ACC112 (cell line): ENCODE results near the gene PTPRM.

ENCODE experiments used
- H2AFZ ChIP-seq: fragments of 200-600 bp; sonication (generic); one replicate; pipeline ENCODE4 v1.6.0; 2017; ENCODE audit warnings: antibody characterized with exemption, low read length; ENCODE audit not compliant: unreplicated experiment
- H3K27ac ChIP-seq: fragments of 200-600 bp; sonication (generic); 2 replicates; pipeline ENCODE4 v1.5.1; 2014; ENCODE audit warnings: low read depth, mild to moderate bottlenecking, antibody characterized with exemption, low read length, moderate library complexity
- H3K27me3 ChIP-seq: fragments of 200-600 bp; sonication (generic); 2 replicates; pipeline ENCODE4 v1.6.1; 2014; ENCODE audit warnings: mild to moderate bottlenecking, antibody characterized with exemption, low read length, moderate library complexity, mixed read lengths; ENCODE audit not compliant: insufficient read depth
- H3K36me3 ChIP-seq: fragments of 200-600 bp; sonication (generic); 2 replicates; pipeline ENCODE4 v1.6.1; 2016; ENCODE audit warnings: mild to moderate bottlenecking, antibody characterized with exemption, low read length, moderate library complexity, mixed read lengths; ENCODE audit not compliant: insufficient read depth
- H3K4me1 ChIP-seq: fragments of 200-600 bp; sonication (generic); one replicate; pipeline ENCODE4 v1.6.1; 2016; ENCODE audit warnings: low read length, mixed read lengths; ENCODE audit not compliant: insufficient read depth, unreplicated experiment, control insufficient read depth
- H3K4me3 ChIP-seq: fragments of 200-600 bp; sonication (generic); 2 replicates; pipeline ENCODE4 v1.5.1; 2014; ENCODE audit warnings: mild to moderate bottlenecking, low read depth, low read length
- H3K79me2 ChIP-seq: fragments of 200-600 bp; sonication (generic); one replicate; pipeline ENCODE4 v1.6.0; 2016; ENCODE audit warnings: low read length; ENCODE audit not compliant: control insufficient read depth, unreplicated experiment, insufficient read depth

The PTPRM gene

GRCh38 chr18:7544686-7545085 lies 22.4 kb upstream of the PTPRM start:
- no peak overlapping the region for H3K4me3 ChIP-seq
- H3K27ac ChIP-seq: no peak overlapping the region
- H3K27me3 ChIP-seq: no peaks in the 10 kb centered on the region
- H3K4me1 ChIP-seq: peaks cover 5% of the 10 kb centered on the region
- H3K79me2 ChIP-seq: no peaks in the 10 kb centered on the region
- no peaks in the 10 kb centered on the region for H3K36me3 ChIP-seq
- no peak overlapping the region for H2AFZ ChIP-seq

- no peaks in the 10 kb centered on the region for H3K36me3 ChIP-seq
- H2AFZ ChIP-seq: no peak overlapping the region
- H3K4me3 ChIP-seq: no peak overlapping the region
- H3K27me3 ChIP-seq: no peaks in the 10 kb centered on the region
- H3K4me1 ChIP-seq: peaks cover 5% of the 10 kb centered on the region
- no peaks in the 10 kb centered on the region for H3K79me2 ChIP-seq
- no peak overlapping the region for H3K27ac ChIP-seq
These were observed 21.4 kb upstream of the PTPRM start for GRCh38 chr18:7545734-7546133.

- H3K4me1 ChIP-seq: peaks cover 5% of the 10 kb centered on the region
- H3K36me3 ChIP-seq: no peaks in the 10 kb centered on the region
- no peak overlapping the region for H2AFZ ChIP-seq
These were observed 18.9 kb upstream of the PTPRM start for GRCh38 chr18:7548221-7548620.

GRCh38 chr18:7548721-7549120 lies 18.4 kb upstream of the PTPRM start:
- H3K27me3 ChIP-seq: no peaks in the 10 kb centered on the region
- H3K36me3 ChIP-seq: no peaks in the 10 kb centered on the region
- H3K27ac ChIP-seq: no peak overlapping the region
- no peak overlapping the region for H3K4me3 ChIP-seq
- no peak overlapping the region for H2AFZ ChIP-seq
- no peaks in the 10 kb centered on the region for H3K79me2 ChIP-seq
- H3K4me1 ChIP-seq: peaks cover 5% of the 10 kb centered on the region

More at GRCh38 chr18:7548221-7548620, 18.9 kb upstream of the PTPRM start:
- Histone ChIP-seq H3K27me3 (no peaks in the 10 kb centered on the region), H3K4me3 (no peak overlapping the region), H3K27ac (no peak overlapping the region), H3K79me2 (no peaks in the 10 kb centered on the region)

GRCh38 chr18:7557973-7558372 lies 9.1 kb upstream of the PTPRM start:
- Histone ChIP-seq H3K36me3 (no peaks in the 10 kb centered on the region), H3K27me3 (no peaks in the 10 kb centered on the region), H3K79me2 (no peaks in the 10 kb centered on the region), H3K27ac (no peak overlapping the region), H2AFZ (no peak overlapping the region), H3K4me1 (peaks cover 4% of the 10 kb centered on the region), H3K4me3 (no peak overlapping the region)

GRCh38 chr18:7558769-7559168 lies 8.3 kb upstream of the PTPRM start:
- H2AFZ ChIP-seq: no peak overlapping the region
- no peaks in the 10 kb centered on the region for H3K36me3 ChIP-seq

GRCh38 chr18:7559709-7560319 lies 7.3 kb upstream of the PTPRM start:
- Histone ChIP-seq H3K36me3 (no peaks in the 10 kb centered on the region), H3K4me3 (no peak overlapping the region), H3K79me2 (no peaks in the 10 kb centered on the region), H3K27me3 (no peaks in the 10 kb centered on the region), H3K27ac (no peak overlapping the region), H3K4me1 (peaks cover 4% of the 10 kb centered on the region), H2AFZ (no peak overlapping the region)

More at GRCh38 chr18:7558769-7559168, 8.3 kb upstream of the PTPRM start:
- no peaks in the 10 kb centered on the region for H3K79me2 ChIP-seq
- H3K4me3 ChIP-seq: no peak overlapping the region
- H3K27me3 ChIP-seq: no peaks in the 10 kb centered on the region
- H3K4me1 ChIP-seq: peaks cover 4% of the 10 kb centered on the region
- no peak overlapping the region for H3K27ac ChIP-seq

- Histone ChIP-seq H3K27ac (no peak overlapping the region), H3K4me1 (peaks cover 13% of the 10 kb centered on the region), H3K27me3 (no peaks in the 10 kb centered on the region)
These were observed 5.1 kb upstream of the PTPRM start for GRCh38 chr18:7561909-7562460.

GRCh38 chr18:7562491-7562890 lies 4.6 kb upstream of the PTPRM start:
- Histone ChIP-seq H3K36me3 (no peaks in the 10 kb centered on the region), H3K27ac (no peak overlapping the region), H3K27me3 (no peaks in the 10 kb centered on the region), H3K4me3 (no peak overlapping the region), H3K4me1 (peaks cover 13% of the 10 kb centered on the region), H3K79me2 (peaks cover 4% of the 10 kb centered on the region), H2AFZ (no peak overlapping the region)

More at GRCh38 chr18:7561909-7562460, 5.1 kb upstream of the PTPRM start:
- no peak overlapping the region for H3K4me3 ChIP-seq
- H3K36me3 ChIP-seq: no peaks in the 10 kb centered on the region
- H2AFZ ChIP-seq: no peak overlapping the region
- no peaks in the 10 kb centered on the region for H3K79me2 ChIP-seq

GRCh38 chr18:7565677-7566076 lies 1.4 kb upstream of the PTPRM start:
- H2AFZ ChIP-seq: peak overlapping the region; percentile 91
- H3K27ac ChIP-seq: no peak overlapping the region
- peak overlapping the region; percentile 90 for H3K4me3 ChIP-seq

GRCh38 chr18:7566244-7566566 lies 911 bp upstream of the PTPRM start:
- Histone ChIP-seq H3K36me3 (0 out of 2 replicates have a peak, but pooled peaks cover 3% of the 10 kb centered on the region), H3K27me3 (no peaks in the 10 kb centered on the region), H3K4me1 (peaks cover 16% of the 10 kb centered on the region), H3K27ac (peak overlapping the region; percentile 79), H2AFZ (peak overlapping the region; percentile 91), H3K4me3 (peak overlapping the region; percentile 90), H3K79me2 (peaks cover 38% of the 10 kb centered on the region)

More at GRCh38 chr18:7565677-7566076, 1.4 kb upstream of the PTPRM start:
- Histone ChIP-seq H3K36me3 (0 out of 2 replicates have a peak, but pooled peaks cover 3% of the 10 kb centered on the region), H3K27me3 (no peaks in the 10 kb centered on the region), H3K4me1 (peaks cover 13% of the 10 kb centered on the region), H3K79me2 (peaks cover 34% of the 10 kb centered on the region)
